CD14-positive monocyte (primary cell): Measurements from ENCODE around the gene TTF1. TPM values are rescaled to one million over a fixed set of nuclear protein-coding genes. Genes with fewer than 3 reads are reported as not detected.

Experiments
- DNase-seq, 3 donors: peaks; one replicate each; pipeline ENCODE4 v3.0.0-alpha.2; 2011 to 2022
- H2AFZ ChIP-seq: 2 replicates; pipeline ENCODE4 v1.6.0; 2012; ENCODE audit warnings: mild to moderate bottlenecking, low read depth, low read length, inconsistent platforms; ENCODE audit not compliant: insufficient read depth, poor library complexity, severe bottlenecking
- H3K27ac ChIP-seq, 2 donors: 1 replicate in 1 of 2; 2 replicates in 1 of 2; pipeline ENCODE4 v1.5.1; 2012 to 2013; ENCODE audit warnings: low read length in 2 of 2, control low read depth in 1 of 2, inconsistent platforms in 1 of 2, low read depth in 1 of 2, mild to moderate bottlenecking in 1 of 2
- H3K27me3 ChIP-seq, 2 donors: one replicate each; pipeline versions ENCODE4 v1.6.0 to v1.6.1; 2011 to 2013; ENCODE audit warnings: low read length in 2 of 2; ENCODE audit not compliant: control insufficient read depth in 2 of 2, insufficient read depth in 2 of 2
- H3K36me3 ChIP-seq, 2 donors: replicated peaks in 1 of 2; 1 replicate in 1 of 2; 2 replicates in 1 of 2; pipeline versions ENCODE4 v1.5.1 to v1.6.1; 2012 to 2013; ENCODE audit warnings: low read length in 2 of 2, control low read depth in 1 of 2, inconsistent platforms in 1 of 2, mild to moderate bottlenecking in 1 of 2; ENCODE audit not compliant: insufficient read depth in 2 of 2, control insufficient read depth in 1 of 2
- H3K4me1 ChIP-seq, 2 donors: 1 replicate in 1 of 2; 2 replicates in 1 of 2; pipeline versions ENCODE4 v1.5.1 to v1.6.1; 2012 to 2013; ENCODE audit warnings: low read length in 2 of 2, control low read depth in 1 of 2, inconsistent platforms in 1 of 2, mild to moderate bottlenecking in 1 of 2, moderate library complexity in 1 of 2; ENCODE audit not compliant: insufficient read depth in 2 of 2, control insufficient read depth in 1 of 2
- H3K4me2 ChIP-seq: replicated peaks from 2 replicates; pipeline ENCODE3; 2012; ENCODE audit warnings: low read length, moderate library complexity, mild to moderate bottlenecking; ENCODE audit not compliant: poor library complexity, severe bottlenecking; ENCODE audit errors: extremely low read depth
- H3K4me3 ChIP-seq, 3 experiments: fragments of 200-600 bp in 1 of 3; sonication (generic) in 1 of 3; replicated peaks in 1 of 3; 1 replicate in 2 of 3; 2 replicates in 1 of 3; pipeline ENCODE4 v1.5.1; 2011 to 2013; ENCODE audit warnings: low read length in 3 of 3, mild to moderate bottlenecking in 3 of 3, control low read depth in 2 of 3, low read depth in 2 of 3, inconsistent platforms in 1 of 3, moderate library complexity in 1 of 3
- H3K79me2 ChIP-seq: 2 replicates; pipeline ENCODE4 v1.6.0; 2012; ENCODE audit warnings: mild to moderate bottlenecking, control low read depth, inconsistent platforms, low read length, moderate library complexity; ENCODE audit not compliant: insufficient read depth
- H3K9ac ChIP-seq: 2 replicates; pipeline ENCODE4 v1.6.0; 2017; ENCODE audit warnings: low read length, mild to moderate bottlenecking; ENCODE audit not compliant: insufficient read depth, poor library complexity, severe bottlenecking
- H3K9me3 ChIP-seq, 2 donors: replicated peaks in 1 of 2; 1 replicate in 1 of 2; 2 replicates in 1 of 2; pipeline versions ENCODE4 v1.5.1 to v1.6.1; 2012 to 2013; ENCODE audit warnings: low read length in 2 of 2, control low read depth in 1 of 2; ENCODE audit not compliant: control insufficient read depth in 1 of 2, insufficient read depth in 1 of 2
- H4K20me1 ChIP-seq: 2 replicates; pipeline ENCODE4 v1.6.0; 2012; ENCODE audit warnings: mild to moderate bottlenecking, low read length, control low read depth, moderate library complexity; ENCODE audit not compliant: insufficient read depth
- H3K27ac Mint-ChIP-seq, 7 donors: one replicate each; pipeline ENCODE4 v1.8.0; 2020; ENCODE audit warnings: mild to moderate bottlenecking in 7 of 7, mixed read lengths in 7 of 7, moderate library complexity in 6 of 7, inconsistent platforms in 2 of 7
- H3K27me3 Mint-ChIP-seq, 3 donors: one replicate each; pipeline ENCODE4 v1.8.0; 2021 to 2022; ENCODE audit warnings: low read depth in 3 of 3, mild to moderate bottlenecking in 3 of 3, mixed read lengths in 3 of 3, moderate library complexity in 3 of 3, inconsistent platforms in 1 of 3
- H3K36me3 Mint-ChIP-seq, 2 donors: one replicate each; pipeline ENCODE4 v1.8.0; 2020; ENCODE audit warnings: mixed read lengths in 2 of 2, inconsistent platforms in 1 of 2, mild to moderate bottlenecking in 1 of 2
- H3K4me1 Mint-ChIP-seq: one replicate; pipeline ENCODE4 v1.8.0; 2020; ENCODE audit warnings: mild to moderate bottlenecking, mixed read lengths
- H3K4me3 Mint-ChIP-seq, 2 donors: one replicate each; pipeline ENCODE4 v1.8.0; 2020; ENCODE audit warnings: mild to moderate bottlenecking in 2 of 2, mixed read lengths in 2 of 2, moderate library complexity in 1 of 2
- H3K9me3 Mint-ChIP-seq, 7 donors: one replicate each; pipeline ENCODE4 v1.8.0; 2020 to 2022; ENCODE audit warnings: mixed read lengths in 7 of 7, mild to moderate bottlenecking in 6 of 7, moderate library complexity in 6 of 7, inconsistent platforms in 2 of 7
- WGBS: methylation state at CpG from one replicate; pipeline ENCODE4 v1.1.5; 2013; ENCODE audit warnings: missing lambda C conversion rate; ENCODE audit not compliant: insufficient coverage; 5-methylcytosine and 5-hydroxymethylcytosine counted together
- intact Hi-C, 2 donors: fragments of 100-400 bp; cut with micrococcal nuclease; formaldehyde crosslinking; loops; one replicate each; pipeline versions ENCODE4 v1.15.0 to v1.15.1; 2023
- polyA plus RNA-seq, 3 donors: library from polyadenylated mRNA; depleted of rRNA in 1 of 3; unstranded in 2 of 3; stranded (reverse) in 1 of 3; fragments of 300-500 nt in 2 of 3; fragments of >200 nt in 1 of 3; fragmentation: Illumina TruSeq in 2 of 3; gene quantifications; 1 replicate in 2 of 3; 2 replicates in 1 of 3; pipeline ENCODE4 v1.2.3, GENCODE V29; 2012 to 2021
- TF ChIP-seq, protein P1 (sequence below): fragments of 200-600 bp; IDR thresholded peaks from one replicate; pipeline ENCODE4 v1.8.0; 2022; ENCODE audit warnings: antibody characterized with exemption, mild to moderate bottlenecking

TTF1 gene
- polyA plus RNA-seq, 3 donors, result 2.2 to 5.8 (median 4.1) TPM

DNA sequence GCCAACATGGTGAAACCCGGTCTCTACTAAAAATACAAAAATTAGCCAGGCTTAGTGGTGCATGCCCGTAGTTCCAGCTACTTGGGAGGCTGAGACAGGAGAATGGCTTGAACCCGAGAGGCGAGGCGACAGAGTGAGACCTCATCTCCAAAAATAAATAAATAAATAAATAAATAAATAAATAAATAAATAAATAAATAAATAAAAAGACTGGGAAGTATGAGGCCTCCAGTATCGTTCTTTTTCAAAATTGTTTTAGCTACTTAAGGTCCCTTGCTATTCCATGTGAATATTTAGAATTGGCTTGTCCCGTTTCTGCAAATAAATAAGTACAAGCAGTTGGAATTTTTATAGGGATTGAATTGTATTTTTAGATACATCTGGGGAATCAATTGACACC is 48.9 kb downstream of the TTF1 start:
- H3K4me1 Mint-ChIP-seq, result peaks cover 41% of the 10 kb centered on the region
- Histone ChIP-seq H4K20me1 (peaks cover 12% of the 10 kb centered on the region), H3K4me2 (no peak overlapping the region), H3K4me3 (no peak overlapping the region), H3K36me3 (peaks cover 6 to 8% of the 10 kb centered on the region in 2 donors), H3K27me3 (no peaks in the 10 kb centered on the region), H3K79me2 (peaks cover 21% of the 10 kb centered on the region), H2AFZ (no peak overlapping the region), H3K27ac (no peak overlapping the region), H3K4me1 (peaks cover 38 to 53% of the 10 kb centered on the region in 2 donors), H3K9ac (no peak overlapping the region), H3K9me3 (no peaks in the 10 kb centered on the region)
- H3K4me3 Mint-ChIP-seq, result no peak overlapping the region
- DNase-seq, result no peak
- TF ChIP-seq, protein P1, sequence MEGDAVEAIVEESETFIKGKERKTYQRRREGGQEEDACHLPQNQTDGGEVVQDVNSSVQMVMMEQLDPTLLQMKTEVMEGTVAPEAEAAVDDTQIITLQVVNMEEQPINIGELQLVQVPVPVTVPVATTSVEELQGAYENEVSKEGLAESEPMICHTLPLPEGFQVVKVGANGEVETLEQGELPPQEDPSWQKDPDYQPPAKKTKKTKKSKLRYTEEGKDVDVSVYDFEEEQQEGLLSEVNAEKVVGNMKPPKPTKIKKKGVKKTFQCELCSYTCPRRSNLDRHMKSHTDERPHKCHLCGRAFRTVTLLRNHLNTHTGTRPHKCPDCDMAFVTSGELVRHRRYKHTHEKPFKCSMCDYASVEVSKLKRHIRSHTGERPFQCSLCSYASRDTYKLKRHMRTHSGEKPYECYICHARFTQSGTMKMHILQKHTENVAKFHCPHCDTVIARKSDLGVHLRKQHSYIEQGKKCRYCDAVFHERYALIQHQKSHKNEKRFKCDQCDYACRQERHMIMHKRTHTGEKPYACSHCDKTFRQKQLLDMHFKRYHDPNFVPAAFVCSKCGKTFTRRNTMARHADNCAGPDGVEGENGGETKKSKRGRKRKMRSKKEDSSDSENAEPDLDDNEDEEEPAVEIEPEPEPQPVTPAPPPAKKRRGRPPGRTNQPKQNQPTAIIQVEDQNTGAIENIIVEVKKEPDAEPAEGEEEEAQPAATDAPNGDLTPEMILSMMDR, result no peak
- WGBS, result no CpG with 5 or more reads among the region's 7 CpGs
- no peak overlapping the region for H3K27ac Mint-ChIP-seq
- peaks cover 0 to 6% (median 4%) of the 10 kb centered on the region in 7 donors for H3K9me3 Mint-ChIP-seq
- H3K27me3 Mint-ChIP-seq, result peaks cover 0 to 3% (median 0%) of the 10 kb centered on the region in 3 donors
- H3K36me3 Mint-ChIP-seq, result peaks cover 10 to 13% of the 10 kb centered on the region in 2 donors
- intact Hi-C loops, result loop anchor here in 1 of 2 donors (10.0 kb wide), 1 partner anchor 1083 kb away; the partner anchor contains the start of gene FAM78A

DNA sequence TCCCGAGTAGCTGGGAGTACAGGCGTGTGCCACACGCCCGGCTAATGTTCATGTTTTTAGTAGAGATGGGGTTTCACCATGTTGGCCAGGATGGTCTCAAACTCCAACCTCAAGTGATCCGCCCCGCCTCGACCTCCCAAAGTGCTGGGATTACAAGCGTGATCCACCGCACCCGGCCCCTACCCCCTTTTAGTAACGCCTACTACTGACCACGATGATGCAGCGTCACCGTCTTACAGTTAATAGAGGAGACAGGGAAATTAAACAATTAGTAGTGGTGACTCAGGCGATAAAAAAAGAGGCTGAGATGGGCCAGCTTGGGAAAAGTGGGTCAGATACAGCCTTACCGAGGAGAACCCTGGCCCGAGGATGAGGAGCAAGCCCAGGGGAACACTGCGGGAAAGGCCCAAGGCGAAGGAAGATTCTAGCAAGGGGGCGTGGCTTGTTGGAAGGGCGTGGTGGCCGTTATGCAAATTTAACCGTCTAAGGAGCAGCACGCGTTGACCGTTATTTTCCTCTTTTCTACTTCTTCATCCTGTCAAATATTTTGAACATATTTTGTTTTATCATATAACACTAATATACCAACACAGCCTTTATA is 50.2 kb downstream of the TTF1 start:
- no peak overlapping the region for H3K4me2 ChIP-seq
- intact Hi-C loops, result loop anchor here in 1 of 2 donors (10.0 kb wide), 1 partner anchor 1082 kb away; the partner anchor contains the start of gene FAM78A
- peaks cover 51 to 59% of the 10 kb centered on the region in 2 donors for H3K4me1 ChIP-seq
- peak overlapping the region; percentile 26 for H2AFZ ChIP-seq
- no peaks in the 10 kb centered on the region for H3K9me3 ChIP-seq
- Mint-ChIP-seq H3K9me3 (peaks cover 0 to 6% (median 4%) of the 10 kb centered on the region in 7 donors), H3K36me3 (peaks cover 21 to 26% of the 10 kb centered on the region in 2 donors), H3K4me1 (peaks cover 55% of the 10 kb centered on the region), H3K27me3 (peaks cover 0 to 3% (median 0%) of the 10 kb centered on the region in 3 donors), H3K27ac (peak overlapping the region; percentile 6 to 95 (median 91)), H3K4me3 (peak overlapping the region in 1 of 2 donors; percentile 47)
- H4K20me1 ChIP-seq, result peaks cover 25% of the 10 kb centered on the region
- no peaks in the 10 kb centered on the region for H3K27me3 ChIP-seq
- no peak overlapping the region for H3K27ac ChIP-seq
- no peak for DNase-seq
- peaks cover 16 to 21% of the 10 kb centered on the region in 2 donors for H3K36me3 ChIP-seq
- H3K9ac ChIP-seq, result no peak overlapping the region
- no peak overlapping the region for H3K4me3 ChIP-seq
- H3K79me2 ChIP-seq, result peaks cover 34% of the 10 kb centered on the region
- WGBS, result 98% methylated on average over 10 of the region's 26 CpGs
- TF ChIP-seq, protein P1, result no peak
